Smooth muscle cell of trachea (primary cell): ENCODE results near the gene GAGE12G. TPM values are rescaled to one million over a fixed set of nuclear protein-coding genes. Genes with fewer than 3 reads are reported as not detected.

ENCODE experiments used
- total RNA-seq: library from RNA; depleted of rRNA; stranded (reverse); fragments of >200 nt; gene quantifications from 2 replicates; pipeline ENCODE4 v1.2.1, GENCODE V29; 2014

Gene GAGE12G, protein sequence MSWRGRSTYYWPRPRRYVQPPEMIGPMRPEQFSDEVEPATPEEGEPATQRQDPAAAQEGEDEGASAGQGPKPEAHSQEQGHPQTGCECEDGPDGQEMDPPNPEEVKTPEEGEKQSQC
- not detected in 2 replicates for total RNA-seq

DNA sequence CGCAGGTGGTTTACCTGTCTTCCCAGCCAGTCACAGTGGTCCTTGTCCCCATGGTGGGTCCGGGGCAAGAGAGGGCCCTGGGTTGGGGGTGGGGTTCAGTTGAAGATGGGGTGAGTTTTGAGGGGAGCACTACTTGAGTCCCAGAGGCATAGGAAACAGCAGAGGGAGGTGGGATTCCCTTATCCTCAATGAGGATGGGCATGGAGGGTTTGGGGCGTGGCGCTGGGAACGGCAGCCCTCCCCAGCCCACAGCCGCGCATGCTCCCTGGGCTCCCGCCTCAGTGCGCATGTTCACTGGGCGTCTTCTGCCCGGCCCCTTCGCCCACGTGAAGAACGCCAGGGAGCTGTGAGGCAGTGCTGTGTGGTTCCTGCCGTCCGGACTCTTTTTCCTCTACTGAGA lies at the start of gene GAGE12G:
GAGE12G (plus strand) TSS at position 301 of the 400 bp plus-strand sequence. CDS start 1,155 bp downstream, outside the sequence.

DNA sequence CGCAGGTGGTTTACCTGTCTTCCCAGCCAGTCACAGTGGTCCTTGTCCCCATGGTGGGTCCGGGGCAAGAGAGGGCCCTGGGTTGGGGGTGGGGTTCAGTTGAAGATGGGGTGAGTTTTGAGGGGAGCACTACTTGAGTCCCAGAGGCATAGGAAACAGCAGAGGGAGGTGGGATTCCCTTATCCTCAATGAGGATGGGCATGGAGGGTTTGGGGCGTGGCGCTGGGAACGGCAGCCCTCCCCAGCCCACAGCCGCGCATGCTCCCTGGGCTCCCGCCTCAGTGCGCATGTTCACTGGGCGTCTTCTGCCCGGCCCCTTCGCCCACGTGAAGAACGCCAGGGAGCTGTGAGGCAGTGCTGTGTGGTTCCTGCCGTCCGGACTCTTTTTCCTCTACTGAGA lies 38.3 kb upstream of the GAGE12G start, which contains the start of gene GAGE12C:
GAGE12C (plus strand) TSS at position 301 of the 400 bp plus-strand sequence. CDS start 1,155 bp downstream, outside the sequence.

DNA sequence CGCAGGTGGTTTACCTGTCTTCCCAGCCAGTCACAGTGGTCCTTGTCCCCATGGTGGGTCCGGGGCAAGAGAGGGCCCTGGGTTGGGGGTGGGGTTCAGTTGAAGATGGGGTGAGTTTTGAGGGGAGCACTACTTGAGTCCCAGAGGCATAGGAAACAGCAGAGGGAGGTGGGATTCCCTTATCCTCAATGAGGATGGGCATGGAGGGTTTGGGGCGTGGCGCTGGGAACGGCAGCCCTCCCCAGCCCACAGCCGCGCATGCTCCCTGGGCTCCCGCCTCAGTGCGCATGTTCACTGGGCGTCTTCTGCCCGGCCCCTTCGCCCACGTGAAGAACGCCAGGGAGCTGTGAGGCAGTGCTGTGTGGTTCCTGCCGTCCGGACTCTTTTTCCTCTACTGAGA lies 28.8 kb upstream of the GAGE12G start, which contains the start of gene GAGE12D:
GAGE12D (plus strand) TSS at position 301 of the 400 bp plus-strand sequence. CDS start 1,155 bp downstream, outside the sequence.

DNA sequence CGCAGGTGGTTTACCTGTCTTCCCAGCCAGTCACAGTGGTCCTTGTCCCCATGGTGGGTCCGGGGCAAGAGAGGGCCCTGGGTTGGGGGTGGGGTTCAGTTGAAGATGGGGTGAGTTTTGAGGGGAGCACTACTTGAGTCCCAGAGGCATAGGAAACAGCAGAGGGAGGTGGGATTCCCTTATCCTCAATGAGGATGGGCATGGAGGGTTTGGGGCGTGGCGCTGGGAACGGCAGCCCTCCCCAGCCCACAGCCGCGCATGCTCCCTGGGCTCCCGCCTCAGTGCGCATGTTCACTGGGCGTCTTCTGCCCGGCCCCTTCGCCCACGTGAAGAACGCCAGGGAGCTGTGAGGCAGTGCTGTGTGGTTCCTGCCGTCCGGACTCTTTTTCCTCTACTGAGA lies 19.2 kb upstream of the GAGE12G start, which contains the start of gene GAGE12E:
GAGE12E (plus strand) TSS at position 301 of the 400 bp plus-strand sequence. CDS start 1,155 bp downstream, outside the sequence.

DNA sequence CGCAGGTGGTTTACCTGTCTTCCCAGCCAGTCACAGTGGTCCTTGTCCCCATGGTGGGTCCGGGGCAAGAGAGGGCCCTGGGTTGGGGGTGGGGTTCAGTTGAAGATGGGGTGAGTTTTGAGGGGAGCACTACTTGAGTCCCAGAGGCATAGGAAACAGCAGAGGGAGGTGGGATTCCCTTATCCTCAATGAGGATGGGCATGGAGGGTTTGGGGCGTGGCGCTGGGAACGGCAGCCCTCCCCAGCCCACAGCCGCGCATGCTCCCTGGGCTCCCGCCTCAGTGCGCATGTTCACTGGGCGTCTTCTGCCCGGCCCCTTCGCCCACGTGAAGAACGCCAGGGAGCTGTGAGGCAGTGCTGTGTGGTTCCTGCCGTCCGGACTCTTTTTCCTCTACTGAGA lies 9.7 kb upstream of the GAGE12G start, which contains the start of gene GAGE12F:
GAGE12F (plus strand) TSS at position 301 of the 400 bp plus-strand sequence. CDS start 1,155 bp downstream, outside the sequence.

DNA sequence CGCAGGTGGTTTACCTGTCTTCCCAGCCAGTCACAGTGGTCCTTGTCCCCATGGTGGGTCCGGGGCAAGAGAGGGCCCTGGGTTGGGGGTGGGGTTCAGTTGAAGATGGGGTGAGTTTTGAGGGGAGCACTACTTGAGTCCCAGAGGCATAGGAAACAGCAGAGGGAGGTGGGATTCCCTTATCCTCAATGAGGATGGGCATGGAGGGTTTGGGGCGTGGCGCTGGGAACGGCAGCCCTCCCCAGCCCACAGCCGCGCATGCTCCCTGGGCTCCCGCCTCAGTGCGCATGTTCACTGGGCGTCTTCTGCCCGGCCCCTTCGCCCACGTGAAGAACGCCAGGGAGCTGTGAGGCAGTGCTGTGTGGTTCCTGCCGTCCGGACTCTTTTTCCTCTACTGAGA lies 9.4 kb downstream of the GAGE12G start, which contains the start of gene GAGE12H:
GAGE12H (plus strand) TSS at position 301 of the 400 bp plus-strand sequence. CDS start 1,155 bp downstream, outside the sequence.

DNA sequence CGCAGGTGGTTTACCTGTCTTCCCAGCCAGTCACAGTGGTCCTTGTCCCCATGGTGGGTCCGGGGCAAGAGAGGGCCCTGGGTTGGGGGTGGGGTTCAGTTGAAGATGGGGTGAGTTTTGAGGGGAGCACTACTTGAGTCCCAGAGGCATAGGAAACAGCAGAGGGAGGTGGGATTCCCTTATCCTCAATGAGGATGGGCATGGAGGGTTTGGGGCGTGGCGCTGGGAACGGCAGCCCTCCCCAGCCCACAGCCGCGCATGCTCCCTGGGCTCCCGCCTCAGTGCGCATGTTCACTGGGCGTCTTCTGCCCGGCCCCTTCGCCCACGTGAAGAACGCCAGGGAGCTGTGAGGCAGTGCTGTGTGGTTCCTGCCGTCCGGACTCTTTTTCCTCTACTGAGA lies 19.0 kb downstream of the GAGE12G start, which contains the start of gene GAGE2A:
GAGE2A (plus strand) TSS at position 301 of the 400 bp plus-strand sequence. CDS start 1,155 bp downstream, outside the sequence.

DNA sequence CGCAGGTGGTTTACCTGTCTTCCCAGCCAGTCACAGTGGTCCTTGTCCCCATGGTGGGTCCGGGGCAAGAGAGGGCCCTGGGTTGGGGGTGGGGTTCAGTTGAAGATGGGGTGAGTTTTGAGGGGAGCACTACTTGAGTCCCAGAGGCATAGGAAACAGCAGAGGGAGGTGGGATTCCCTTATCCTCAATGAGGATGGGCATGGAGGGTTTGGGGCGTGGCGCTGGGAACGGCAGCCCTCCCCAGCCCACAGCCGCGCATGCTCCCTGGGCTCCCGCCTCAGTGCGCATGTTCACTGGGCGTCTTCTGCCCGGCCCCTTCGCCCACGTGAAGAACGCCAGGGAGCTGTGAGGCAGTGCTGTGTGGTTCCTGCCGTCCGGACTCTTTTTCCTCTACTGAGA lies 28.5 kb downstream of the GAGE12G start, which contains the start of gene GAGE1:
GAGE1 (plus strand) TSS at position 301 of the 400 bp plus-strand sequence. CDS start 1,155 bp downstream, outside the sequence.

Other genes starting within 250 kb of the GAGE12G start
- not detected in 2 replicates for gene GAGE12J, start 248.4 kb upstream of the GAGE12G start, total RNA-seq
- not detected in 2 replicates for gene GAGE13, start 238.8 kb upstream of the GAGE12G start, total RNA-seq
- gene GAGE12C, start 38.2 kb upstream of the GAGE12G start, total RNA-seq = not detected in 2 replicates
- gene GAGE12D, start 28.7 kb upstream of the GAGE12G start, total RNA-seq = not detected in 2 replicates
- not detected in 2 replicates for gene GAGE12E, start 19.1 kb upstream of the GAGE12G start, total RNA-seq
- gene GAGE12F, start 9.6 kb upstream of the GAGE12G start, total RNA-seq = not detected in 2 replicates
- not detected in 2 replicates for gene GAGE12H, start 9.5 kb downstream of the GAGE12G start, total RNA-seq
- gene GAGE2A, start 19.1 kb downstream of the GAGE12G start, total RNA-seq = not detected in 2 replicates
- gene GAGE1, start 28.6 kb downstream of the GAGE12G start, total RNA-seq = not detected in 2 replicates
- not detected in 2 replicates for gene PAGE1, start 125.6 kb downstream of the GAGE12G start, total RNA-seq